HTR-8/SVneo (cell line): Measurements from ENCODE around the gene MBD5.

Experiments used
- DNase-seq: peaks from one replicate; pipeline ENCODE4 v3.0.0; 2011; ENCODE audit warnings: low spot score, mixed read lengths; ENCODE audit not compliant: insufficient read length
- FAIRE-seq: peaks from 2 replicates; lab custom pipeline; 2011; peaks lifted over from hg19 to GRCh38; lab: Jason Lieb, UNC

MBD5 gene

GRCh38 chr2:148557844-148558436 is 537.0 kb downstream of the MBD5 start:
- no peak for FAIRE-seq
- no peak for DNase-seq

- DNase-seq (no peak), FAIRE-seq (no peak)
Observed at GRCh38 chr2:148560496-148560895, 539.6 kb downstream of the MBD5 start.

DNA sequence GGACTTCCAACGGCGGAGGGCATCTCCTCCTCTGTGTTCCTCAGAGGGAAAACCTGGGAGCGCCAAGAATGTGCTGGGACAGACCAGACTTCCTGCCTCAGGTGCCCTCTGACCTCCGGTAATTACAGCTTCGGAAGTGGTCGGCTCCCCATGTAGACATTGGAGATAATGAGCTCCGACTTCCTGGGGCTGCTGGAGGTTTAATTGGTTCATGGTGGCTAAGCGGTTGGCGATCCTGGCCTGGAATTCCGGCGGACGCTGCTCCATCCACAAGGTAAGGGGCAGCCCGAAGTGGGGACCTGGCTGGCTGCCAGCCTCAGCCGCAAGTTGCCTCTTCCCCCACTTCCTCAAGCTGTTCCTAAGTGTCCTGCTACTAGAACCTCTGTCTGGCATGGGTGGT is 540.5 kb downstream of the MBD5 start:
- DNase-seq = no peak
- FAIRE-seq = no peak

GRCh38 chr2:148565272-148565894 is 544.5 kb downstream of the MBD5 start:
- DNase-seq = peak; percentile 28
- FAIRE-seq = no peak
